Glutamatergic neuron (in vitro differentiated cells): ENCODE measurements around the gene B4GALT5. TPM values are rescaled to one million over a fixed set of nuclear protein-coding genes. Genes with fewer than 3 reads are reported as not detected.

ENCODE experiments used
- DNase-seq: peaks from one replicate; pipeline ENCODE4 v3.0.0; 2022
- H3K27ac Mint-ChIP-seq: one replicate; pipeline ENCODE4 v1.8.0; 2020; ENCODE audit warnings: mild to moderate bottlenecking, mixed read lengths, inconsistent platforms; ENCODE audit not compliant: unreplicated experiment
- H3K27me3 Mint-ChIP-seq: one replicate; pipeline ENCODE4 v1.8.0; 2020; ENCODE audit warnings: mild to moderate bottlenecking, moderate library complexity, mixed read lengths, inconsistent platforms; ENCODE audit not compliant: unreplicated experiment
- H3K36me3 Mint-ChIP-seq: one replicate; pipeline ENCODE4 v1.8.0; 2020; ENCODE audit warnings: mild to moderate bottlenecking, mixed read lengths, inconsistent platforms; ENCODE audit not compliant: unreplicated experiment
- H3K4me1 Mint-ChIP-seq: one replicate; pipeline ENCODE4 v1.8.0; 2020; ENCODE audit warnings: mild to moderate bottlenecking, low read depth, mixed read lengths, inconsistent platforms; ENCODE audit not compliant: unreplicated experiment
- H3K4me3 Mint-ChIP-seq: one replicate; pipeline ENCODE4 v1.8.0; 2020; ENCODE audit warnings: mild to moderate bottlenecking, mixed read lengths, inconsistent platforms; ENCODE audit not compliant: unreplicated experiment
- H3K9me3 Mint-ChIP-seq: one replicate; pipeline ENCODE4 v1.8.0; 2020; ENCODE audit warnings: mild to moderate bottlenecking, moderate library complexity, mixed read lengths, inconsistent platforms; ENCODE audit not compliant: unreplicated experiment
- CTCF ChIP-seq: fragments of 200-600 bp; sonication (generic); IDR thresholded peaks from one replicate; pipeline ENCODE4 v1.5.0; 2021; ENCODE audit not compliant: partially characterized antibody, unreplicated experiment
- total RNA-seq: library from RNA; stranded (reverse); fragmentation: NEBNext Ultra II Directional; extraction: Animal tissue kit (Norgen Biotek cat#: 25700); gene quantifications from one replicate; pipeline ENCODE4 v1.2.1, GENCODE V29; 2021; ENCODE audit not compliant: unreplicated experiment

Gene B4GALT5
- total RNA-seq, 1 donor from 2014 or later = 61.3 TPM

DNA sequence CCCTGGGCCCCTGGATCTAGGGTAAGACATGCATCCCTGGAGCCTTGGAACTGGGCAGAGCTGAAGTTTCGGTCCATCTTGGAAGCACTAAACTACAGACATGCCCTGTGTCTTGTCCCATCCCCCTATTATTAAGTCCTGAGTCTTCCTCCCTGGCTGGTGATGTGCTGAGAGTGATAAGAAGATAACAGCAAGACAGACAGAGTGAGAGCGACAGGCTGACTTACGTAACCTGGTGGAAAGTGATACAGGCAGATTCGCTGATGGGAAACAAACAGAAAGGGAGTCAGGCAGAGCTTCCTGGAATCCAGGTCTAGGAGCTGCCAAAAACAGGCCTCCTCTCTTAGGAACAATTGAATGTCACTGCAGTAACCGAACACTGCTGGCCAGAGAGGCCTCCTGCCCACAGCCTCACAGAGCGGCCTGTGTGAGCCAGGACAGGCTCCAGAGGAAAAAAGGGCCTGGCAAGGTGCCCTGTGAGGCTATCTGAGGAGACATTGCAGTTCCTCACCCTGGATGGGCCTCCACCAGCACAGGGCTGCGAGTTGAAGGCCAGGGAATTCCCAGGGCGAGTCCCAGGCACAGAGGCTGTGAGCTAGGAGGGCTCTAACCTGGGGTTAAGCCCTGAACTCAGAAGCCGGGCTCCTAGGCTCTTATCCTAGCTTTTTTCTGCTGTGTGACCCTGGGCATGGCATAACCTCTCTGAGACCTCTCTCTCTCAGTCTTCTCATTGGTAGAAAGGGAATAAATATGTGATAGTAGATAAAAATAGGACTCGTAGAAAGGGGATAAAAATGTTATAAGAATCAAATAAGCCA, 34.2 kb upstream of the B4GALT5 start:
- no peak for DNase-seq
- Mint-ChIP-seq H3K27ac (no peak overlapping the region), H3K4me1 (no peaks in the 10 kb centered on the region), H3K9me3 (peaks cover 4% of the 10 kb centered on the region), H3K27me3 (peaks cover 5% of the 10 kb centered on the region), H3K4me3 (no peak overlapping the region), H3K36me3 (no peaks in the 10 kb centered on the region)
- no peak for TF ChIP-seq CTCF

- H3K27ac Mint-ChIP-seq = no peak overlapping the region
These were observed 29.3 kb upstream of the B4GALT5 start for GRCh38 chr20:49742948-49743347.

GRCh38 chr20:49741977-49742376, 28.3 kb upstream of the B4GALT5 start:
- TF ChIP-seq CTCF = no peak
- Mint-ChIP-seq H3K36me3 (no peaks in the 10 kb centered on the region), H3K27ac (no peak overlapping the region), H3K27me3 (peaks cover 2% of the 10 kb centered on the region), H3K4me1 (no peaks in the 10 kb centered on the region), H3K4me3 (no peak overlapping the region), H3K9me3 (no peaks in the 10 kb centered on the region)
- no peak for DNase-seq

More at GRCh38 chr20:49742948-49743347, 29.3 kb upstream of the B4GALT5 start:
- TF ChIP-seq CTCF = no peak
- Mint-ChIP-seq H3K36me3 (no peaks in the 10 kb centered on the region), H3K4me3 (no peak overlapping the region), H3K4me1 (no peaks in the 10 kb centered on the region), H3K9me3 (no peaks in the 10 kb centered on the region), H3K27me3 (peaks cover 3% of the 10 kb centered on the region)
- no peak for DNase-seq

DNA sequence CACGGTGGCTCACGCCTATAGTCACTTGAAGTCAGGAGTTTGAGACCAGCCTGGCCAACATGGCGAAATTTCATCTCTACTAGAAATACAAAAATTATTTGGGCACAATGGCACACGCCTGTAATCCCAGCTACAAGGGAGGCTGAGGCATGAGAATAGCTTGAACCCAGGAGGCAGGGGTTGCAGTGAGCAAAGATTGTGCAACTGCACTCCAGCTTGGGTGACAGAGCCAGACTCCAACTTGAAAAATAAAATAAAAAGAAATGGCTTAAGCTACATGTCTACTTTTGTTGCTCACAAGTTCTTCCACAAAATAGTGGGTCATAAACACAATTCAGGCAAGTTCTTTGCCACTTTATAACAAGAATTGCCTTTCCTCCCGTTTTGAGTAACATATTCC, 27.1 kb upstream of the B4GALT5 start:
- no peak overlapping the region for H3K27ac Mint-ChIP-seq
- H3K27me3 Mint-ChIP-seq = peaks cover 2% of the 10 kb centered on the region
- H3K9me3 Mint-ChIP-seq = no peaks in the 10 kb centered on the region
- H3K36me3 Mint-ChIP-seq = no peaks in the 10 kb centered on the region
- no peaks in the 10 kb centered on the region for H3K4me1 Mint-ChIP-seq
- no peak overlapping the region for H3K4me3 Mint-ChIP-seq
- DNase-seq = no peak
- no peak for TF ChIP-seq CTCF

DNA sequence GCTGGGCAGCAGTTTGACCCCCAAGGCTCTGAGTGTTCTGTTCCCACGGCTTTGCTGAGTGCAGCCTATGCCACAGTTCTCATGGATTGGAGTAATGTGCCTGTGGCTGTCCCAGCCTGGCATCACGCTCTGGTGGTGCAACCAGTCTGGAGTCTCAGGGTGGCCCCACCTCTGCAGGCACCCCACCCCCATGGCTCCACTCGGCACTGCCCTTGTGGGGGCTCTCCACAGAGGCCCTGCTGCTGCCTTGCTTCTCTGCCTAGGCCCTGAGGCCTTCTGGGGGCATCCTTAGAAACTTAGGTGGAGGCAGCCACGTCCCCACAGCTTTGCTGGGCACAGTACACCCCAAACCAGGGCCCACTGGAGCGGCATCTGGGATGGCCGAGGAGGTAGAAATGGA, 25.4 kb upstream of the B4GALT5 start:
- Mint-ChIP-seq H3K27ac (no peak overlapping the region), H3K4me3 (no peak overlapping the region), H3K4me1 (no peaks in the 10 kb centered on the region), H3K9me3 (no peaks in the 10 kb centered on the region), H3K27me3 (peaks cover 2% of the 10 kb centered on the region), H3K36me3 (no peaks in the 10 kb centered on the region)
- TF ChIP-seq CTCF = no peak
- DNase-seq = no peak
